ENCODE measurements around the gene DNAJA3. TPM values are rescaled to one million over a fixed set of nuclear protein-coding genes. Genes with fewer than 3 reads are reported as not detected.

Gene DNAJA3
- 39.3 and 63.3 TPM in 2 replicates for total RNA-seq

DNA sequence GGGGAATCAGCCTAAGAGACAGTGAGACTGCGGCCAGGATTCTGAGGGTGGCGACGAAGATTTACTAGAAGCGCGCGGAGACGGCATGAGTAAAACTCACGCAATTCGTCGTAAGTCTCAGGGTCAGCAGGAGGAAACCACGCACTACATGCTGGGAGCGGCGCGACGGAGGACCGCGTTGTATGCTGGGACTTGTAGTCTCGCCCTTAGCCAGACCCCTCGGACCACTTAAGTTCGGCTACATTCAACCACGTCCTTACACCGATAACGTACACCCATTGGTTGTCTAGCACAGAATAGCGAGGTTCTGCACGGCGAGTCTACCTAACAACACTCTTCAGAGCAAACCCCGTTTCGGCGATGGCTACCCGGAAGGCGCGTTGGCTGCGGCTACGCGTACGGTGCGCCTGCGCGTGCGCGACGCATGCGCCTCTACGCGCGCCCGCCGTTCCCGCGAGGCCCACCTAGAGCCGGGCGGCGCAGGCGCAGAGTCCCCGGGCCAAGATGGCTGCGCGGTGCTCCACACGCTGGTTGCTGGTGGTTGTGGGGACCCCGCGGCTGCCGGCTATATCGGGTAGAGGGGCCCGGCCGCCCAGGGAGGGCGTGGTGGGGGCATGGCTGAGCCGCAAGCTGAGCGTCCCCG lies at the start of gene DNAJA3:
Gene DNAJA3, plus strand, starts transcription at position 491 of the 643 bp plus-strand sequence. Its CDS starts 14 bp downstream, at position 505.

DNA sequence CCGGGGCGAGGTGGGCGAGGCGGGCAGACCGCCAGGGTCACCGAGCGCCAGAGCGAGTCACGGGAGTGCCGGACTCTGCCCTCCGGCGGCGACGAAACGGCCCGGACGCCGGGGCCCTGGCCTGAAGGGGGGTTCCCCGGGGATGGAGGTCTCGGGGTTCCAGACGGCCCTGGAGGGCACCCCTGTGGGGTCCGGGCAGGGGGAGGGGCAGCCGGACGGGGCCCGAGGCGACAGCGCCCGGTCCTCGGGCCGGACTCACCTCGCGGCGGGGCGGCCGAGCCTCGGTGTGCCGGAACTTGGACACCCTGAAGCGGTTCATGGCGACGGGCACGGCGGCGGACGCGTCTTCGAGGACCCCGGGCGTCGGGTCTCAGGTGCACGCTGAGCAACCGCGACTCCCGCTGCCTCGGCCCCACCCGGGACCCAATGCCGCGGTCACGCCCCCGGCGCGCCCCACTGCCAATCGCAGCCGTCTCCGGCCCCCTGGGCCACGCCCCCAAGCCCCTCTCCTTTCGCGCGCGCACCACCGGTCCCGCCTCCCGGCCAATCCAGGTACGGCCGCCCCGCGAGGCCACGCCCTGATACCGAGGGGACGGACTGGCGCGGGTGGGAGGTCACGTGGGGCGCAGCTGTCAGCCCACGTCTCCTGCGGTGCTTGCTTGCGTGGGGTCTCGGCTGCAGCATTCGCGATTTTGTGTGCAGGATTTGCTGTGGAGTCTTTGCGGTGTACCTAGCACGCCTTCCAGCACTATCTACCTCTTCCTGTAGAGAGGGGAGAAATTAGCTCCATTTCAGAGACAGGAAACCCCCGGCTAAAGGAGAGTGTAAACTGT lies 9.3 kb upstream of the DNAJA3 start, which contains the start of gene CORO7:
Gene CORO7, minus strand, starts transcription at position 397 of the 833 bp plus-strand sequence. Its CDS starts 78 bp downstream, at position 319.

DNA sequence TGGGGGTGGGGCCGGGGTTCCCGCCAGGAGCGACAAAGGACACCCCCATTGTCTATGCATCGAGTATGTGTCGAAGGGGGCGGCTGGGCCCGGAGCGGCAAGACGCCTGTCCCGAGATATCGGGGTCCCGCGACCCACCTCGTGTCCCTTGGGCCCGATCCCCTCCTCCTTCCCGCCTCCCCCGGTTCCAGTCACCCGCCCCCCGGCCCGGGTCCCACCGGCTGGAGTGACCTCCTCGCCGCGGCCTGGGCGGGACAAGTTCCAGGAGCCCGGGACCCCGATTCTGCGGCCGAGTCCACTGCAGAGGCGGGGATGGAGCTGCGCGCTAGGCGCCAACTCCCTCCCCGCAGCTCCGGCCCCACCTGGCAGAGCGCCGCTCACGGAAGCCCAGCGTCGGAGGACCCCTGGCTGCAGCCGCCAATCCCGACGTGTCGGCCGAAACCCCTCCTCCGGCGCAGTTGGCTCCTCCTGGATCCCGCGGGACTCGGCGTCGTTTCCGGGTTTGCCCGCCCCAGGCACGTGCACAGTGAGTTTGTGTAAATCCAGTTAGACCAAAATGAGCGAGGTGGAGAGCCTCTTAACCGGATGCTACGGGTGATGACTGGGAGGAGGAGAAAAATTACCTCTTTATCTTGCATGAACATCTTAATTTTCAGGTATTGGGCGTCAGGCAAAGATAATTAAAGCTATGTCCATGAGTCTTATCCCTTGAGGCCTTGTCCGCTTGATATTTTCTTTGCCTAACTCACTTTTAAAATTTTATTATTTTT lies 48.7 kb downstream of the DNAJA3 start, which contains the start of gene NMRAL1:
Gene NMRAL1, minus strand, starts transcription at position 434 of the 770 bp plus-strand sequence. CDS start 493 bp downstream, outside the sequence.

DNA sequence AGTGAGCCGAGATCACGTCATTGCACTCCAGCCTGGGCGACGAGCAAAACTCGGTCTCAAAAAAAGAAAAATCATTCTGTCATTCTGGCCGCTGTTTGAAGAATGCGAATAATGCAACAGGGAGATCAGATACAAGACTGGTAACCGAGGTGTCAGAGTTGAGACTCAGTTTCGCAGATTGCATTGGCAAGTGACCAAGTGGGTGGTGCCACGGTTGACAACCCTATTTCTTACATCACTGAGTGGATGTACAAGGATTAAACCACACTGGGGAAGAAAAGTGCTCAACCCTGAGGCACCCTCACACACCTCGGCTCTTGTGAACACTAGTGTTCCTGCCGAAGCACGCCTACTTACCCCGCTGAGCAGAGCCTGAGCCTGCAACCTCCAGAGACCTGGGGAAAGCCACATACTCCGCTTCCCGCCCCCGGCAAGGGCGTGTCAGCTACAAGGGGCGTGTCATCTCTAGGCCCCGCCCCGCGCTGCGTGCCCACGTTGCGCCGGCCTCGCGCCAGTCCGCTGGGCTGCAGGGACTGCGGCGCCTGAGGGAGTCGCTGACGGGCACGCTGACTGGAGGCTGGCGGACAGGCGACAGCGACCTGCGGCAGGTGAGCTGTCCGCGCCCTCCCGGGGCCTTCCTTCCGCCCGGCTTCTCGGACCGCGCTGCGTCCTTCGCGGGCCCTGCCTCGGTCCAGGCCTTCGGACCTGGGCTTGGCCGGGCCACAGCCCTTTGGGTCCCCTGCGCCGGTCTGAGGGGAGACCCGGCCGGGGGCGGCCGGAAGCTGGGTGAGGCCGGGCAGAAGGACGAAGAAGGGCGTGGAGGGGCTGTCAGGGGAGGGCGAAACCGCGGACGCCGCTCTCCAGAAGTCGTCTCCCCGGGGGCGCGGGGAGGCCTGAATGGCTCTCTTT lies 50.5 kb downstream of the DNAJA3 start, which contains the start of gene HMOX2:
Gene HMOX2, plus strand, starts transcription at position 519 of the 909 bp plus-strand sequence. CDS start 29,127 bp downstream, outside the sequence.

Small RNAs within 50 kb of the gene (small RNA-seq; reads per million reads assigned to genes)
- gene AC012676.2 = not detected

Other genes starting within 250 kb of the DNAJA3 start
- not detected in 2 replicates for gene SRL, start 183.8 kb upstream of the DNAJA3 start, total RNA-seq
- 14.0 and 22.5 TPM in 2 replicates for gene TFAP4, start 152.8 kb upstream of the DNAJA3 start, total RNA-seq
- 1.8 and 2.3 TPM in 2 replicates for gene GLIS2, start 109.8 kb upstream of the DNAJA3 start, total RNA-seq
- gene PAM16, start 74.5 kb upstream of the DNAJA3 start, total RNA-seq = 23.5 and 33.8 TPM in 2 replicates
- gene VASN, start 54.0 kb upstream of the DNAJA3 start, total RNA-seq = 156 and 170 TPM in 2 replicates
- gene CORO7, start 9.3 kb upstream of the DNAJA3 start, total RNA-seq = 12.9 and 15.8 TPM in 2 replicates
- gene NMRAL1, start 48.8 kb downstream of the DNAJA3 start, total RNA-seq = 45.0 and 78.3 TPM in 2 replicates
- gene HMOX2, start 50.5 kb downstream of the DNAJA3 start, total RNA-seq = 41.5 and 46.9 TPM in 2 replicates
- 7.0 and 9.0 TPM in 2 replicates for gene CDIP1, start 112.9 kb downstream of the DNAJA3 start, total RNA-seq
- gene C16orf96, start 130.5 kb downstream of the DNAJA3 start, total RNA-seq = not detected in 2 replicates
- gene UBALD1, start 189.0 kb downstream of the DNAJA3 start, total RNA-seq = 7.0 and 11.3 TPM in 2 replicates
- 31.6 and 35.6 TPM in 2 replicates for gene MGRN1, start 199.0 kb downstream of the DNAJA3 start, total RNA-seq